Testis (tissue), 3 donors: ENCODE data around the gene CAMK2B. TPM values are rescaled to one million over a fixed set of nuclear protein-coding genes. Genes with fewer than 3 reads are reported as not detected.

Experiments used
- DNase-seq: peaks from one replicate; pipeline ENCODE4 v3.0.0-alpha.2; 2019
- H3K27ac ChIP-seq, 2 donors: fragments of 200-600 bp; sonication (generic); one replicate each; pipeline ENCODE4 v1.5.1; 2019
- H3K27me3 ChIP-seq: fragments of 200-600 bp; sonication (generic); one replicate; pipeline ENCODE4 v1.5.1; 2019
- H3K36me3 ChIP-seq: fragments of 200-600 bp; sonication (generic); one replicate; pipeline ENCODE4 v1.5.1; 2017; ENCODE audit warnings: low read depth; ENCODE audit errors: missing control alignments
- H3K4me1 ChIP-seq: fragments of 200-600 bp; sonication (generic); one replicate; pipeline ENCODE4 v1.5.1; 2019
- H3K4me3 ChIP-seq, 2 donors: fragments of 200-600 bp; sonication (generic); one replicate each; pipeline ENCODE4 v1.5.1; 2017 to 2019
- H3K9me3 ChIP-seq: fragments of 200-600 bp; sonication (generic); one replicate; pipeline ENCODE4 v1.5.1; 2017
- POLR2A ChIP-seq: fragments of 450-650 bp; IDR thresholded peaks from one replicate; pipeline ENCODE4 v1.6.1; 2017; ENCODE audit warnings: antibody characterized with exemption, mild to moderate bottlenecking, moderate library complexity
- WGBS, 2 donors: methylation state at CpG; one replicate each; pipeline ENCODE4 v1.1.5; 2018; 5-methylcytosine and 5-hydroxymethylcytosine counted together
- intact Hi-C: fragments of 100-400 bp; cut with DNase I; formaldehyde crosslinking; loops from one replicate; pipeline ENCODE4 v1.15.1; 2023; ENCODE audit warnings: low total_unique reads
- polyA plus RNA-seq: library from polyadenylated mRNA; stranded (reverse); fragments of 350-450 nt; fragmentation: Illumina TruSeq; extraction: RNeasy Lipid Tissue Mini Kit (QIAGEN cat#74804); gene quantifications from one replicate; pipeline ENCODE4 v1.2.3, GENCODE V29; 2014; ENCODE audit warnings: low read depth, low replicate concordance; ENCODE audit not compliant: insufficient read depth
- total RNA-seq, 2 donors: library from RNA; depleted of rRNA; stranded (reverse); fragments of >200 nt; gene quantifications; one replicate each; pipeline ENCODE4 v1.2.3, GENCODE V29; 2016
- TF ChIP-seq, protein P1 (sequence below), 3 experiments: fragments of 450-650 bp in 2 of 3; fragments of 200-600 bp in 1 of 3; sonication (generic) in 1 of 3; IDR thresholded peaks; one replicate each; pipeline ENCODE4 v1.5.1; 2016 to 2019; ENCODE audit warnings: antibody characterized with exemption in 3 of 3, mild to moderate bottlenecking in 2 of 3, moderate library complexity in 1 of 3

Gene CAMK2B
- total and polyA plus RNA-seq, 3 donors from 2014 or later: 4.0 to 12.5 (median 12.1) TPM

DNA sequence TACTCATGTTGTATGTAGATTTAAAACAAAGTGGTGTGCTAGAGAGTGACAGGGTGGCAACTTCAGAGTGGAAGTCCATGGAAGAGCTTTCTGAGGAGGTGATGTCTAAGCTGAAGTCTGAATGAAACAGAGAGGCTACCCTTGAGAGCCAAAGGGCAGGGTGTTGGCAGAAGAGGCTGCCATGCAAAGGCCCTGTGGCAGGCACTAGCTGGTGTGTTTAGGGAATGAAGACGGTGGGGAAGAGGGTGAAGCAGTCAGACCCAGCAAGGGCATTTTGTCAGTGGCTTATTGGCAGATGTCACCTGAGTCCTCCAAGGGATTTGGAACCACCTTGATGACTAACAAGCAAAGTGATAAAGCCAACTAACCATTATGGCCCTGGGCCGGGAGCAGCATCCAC is 3.7 kb upstream of the CAMK2B start:
- Histone ChIP-seq H3K36me3 (no peaks in the 10 kb centered on the region), H3K27me3 (no peaks in the 10 kb centered on the region), H3K4me1 (no peaks in the 10 kb centered on the region), H3K4me3 (no peak overlapping the region), H3K9me3 (no peaks in the 10 kb centered on the region), H3K27ac (no peak overlapping the region)
- no peak for DNase-seq
- TF ChIP-seq POLR2A: no peak
- intact Hi-C loops: no loop called here
- 70 to 100% methylated on average over 1 to 2 of the region's 2 CpGs for WGBS, 2 donors

DNA sequence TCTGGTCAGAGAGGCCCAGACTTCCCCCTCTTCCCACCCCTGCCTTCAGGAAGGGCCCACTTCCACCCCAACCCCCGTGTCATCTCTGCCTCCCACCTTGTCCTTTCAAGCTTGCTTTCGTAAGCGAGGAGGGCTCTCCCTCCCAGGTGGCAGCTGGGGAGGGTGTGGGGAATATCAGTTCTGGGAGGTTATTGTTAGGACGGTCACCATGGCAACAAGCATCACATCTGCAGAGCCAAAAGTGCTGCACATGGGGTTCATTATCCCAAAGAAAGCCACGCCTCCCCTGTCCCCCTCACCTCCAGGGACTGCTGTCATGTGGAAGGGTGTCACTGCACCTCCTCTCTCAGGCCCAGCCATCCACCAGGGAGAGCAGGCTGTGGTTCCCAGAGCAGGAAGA is 2.6 kb upstream of the CAMK2B start:
- intact Hi-C loops: no loop called here

DNA sequence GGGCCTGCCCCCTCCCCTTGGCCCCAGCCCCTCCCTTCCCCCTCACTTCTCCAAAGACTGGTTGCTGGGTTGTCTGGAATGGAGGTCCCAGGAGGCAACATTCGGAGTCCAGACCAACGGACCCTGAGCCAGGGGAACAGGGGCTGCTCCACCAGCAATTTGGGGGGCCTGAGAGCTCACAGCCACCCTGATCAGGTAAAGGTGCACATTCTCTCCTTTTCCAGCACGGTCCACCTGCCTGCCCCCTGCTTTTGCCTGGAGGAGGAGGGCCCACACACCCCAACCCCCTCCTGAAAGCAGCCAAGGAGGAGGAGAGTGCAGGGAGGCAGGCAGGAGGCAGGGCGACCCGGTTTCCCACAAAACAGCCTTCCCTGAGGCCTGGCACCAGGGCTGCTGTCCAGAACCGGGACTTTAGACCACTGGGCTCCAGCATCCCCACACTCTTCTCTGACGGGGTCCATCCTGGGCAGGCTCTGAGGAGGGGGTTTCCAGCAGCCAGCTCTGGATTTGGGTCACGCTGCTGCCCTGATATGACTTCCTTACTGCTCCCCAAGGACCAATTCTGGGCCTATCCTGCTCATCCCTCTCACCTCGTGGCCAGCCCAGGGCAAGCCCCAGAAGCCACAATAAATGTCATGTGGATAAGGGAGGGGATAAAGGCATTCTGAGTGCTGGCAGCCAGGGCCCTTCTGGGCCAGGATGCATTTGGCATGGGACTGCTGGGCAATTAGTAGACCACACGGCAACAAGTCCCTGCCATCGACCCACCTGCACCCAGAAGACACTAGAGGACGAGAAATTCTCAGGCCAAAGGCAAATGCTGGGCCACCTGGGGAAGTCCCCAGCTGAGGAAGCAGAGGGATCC is 1.1 kb upstream of the CAMK2B start:
- no peaks in the 10 kb centered on the region for H3K36me3 ChIP-seq
- no peak for DNase-seq
- H3K27ac ChIP-seq: no peak overlapping the region
- H3K27me3 ChIP-seq: no peaks in the 10 kb centered on the region
- H3K9me3 ChIP-seq: no peaks in the 10 kb centered on the region
- WGBS, 2 donors: 40 to 56% methylated on average over 8 to 12 of the region's 12 CpGs
- H3K4me3 ChIP-seq: no peak overlapping the region
- no peaks in the 10 kb centered on the region for H3K4me1 ChIP-seq
- intact Hi-C loops: no loop called here
- no peak for TF ChIP-seq POLR2A
- TF ChIP-seq, protein P1, sequence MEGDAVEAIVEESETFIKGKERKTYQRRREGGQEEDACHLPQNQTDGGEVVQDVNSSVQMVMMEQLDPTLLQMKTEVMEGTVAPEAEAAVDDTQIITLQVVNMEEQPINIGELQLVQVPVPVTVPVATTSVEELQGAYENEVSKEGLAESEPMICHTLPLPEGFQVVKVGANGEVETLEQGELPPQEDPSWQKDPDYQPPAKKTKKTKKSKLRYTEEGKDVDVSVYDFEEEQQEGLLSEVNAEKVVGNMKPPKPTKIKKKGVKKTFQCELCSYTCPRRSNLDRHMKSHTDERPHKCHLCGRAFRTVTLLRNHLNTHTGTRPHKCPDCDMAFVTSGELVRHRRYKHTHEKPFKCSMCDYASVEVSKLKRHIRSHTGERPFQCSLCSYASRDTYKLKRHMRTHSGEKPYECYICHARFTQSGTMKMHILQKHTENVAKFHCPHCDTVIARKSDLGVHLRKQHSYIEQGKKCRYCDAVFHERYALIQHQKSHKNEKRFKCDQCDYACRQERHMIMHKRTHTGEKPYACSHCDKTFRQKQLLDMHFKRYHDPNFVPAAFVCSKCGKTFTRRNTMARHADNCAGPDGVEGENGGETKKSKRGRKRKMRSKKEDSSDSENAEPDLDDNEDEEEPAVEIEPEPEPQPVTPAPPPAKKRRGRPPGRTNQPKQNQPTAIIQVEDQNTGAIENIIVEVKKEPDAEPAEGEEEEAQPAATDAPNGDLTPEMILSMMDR (IDR thresholded peaks at IDR 0.05): no peak

More for the DNA sequence above, 2.6 kb upstream of the CAMK2B start:
- H3K4me3 ChIP-seq: no peak overlapping the region
- H3K4me1 ChIP-seq: no peaks in the 10 kb centered on the region
- H3K9me3 ChIP-seq: no peaks in the 10 kb centered on the region
- H3K27ac ChIP-seq: no peak overlapping the region
- H3K36me3 ChIP-seq: no peaks in the 10 kb centered on the region
- TF ChIP-seq, protein P1 (IDR thresholded peaks at IDR 0.05): no peak
- no peak for TF ChIP-seq POLR2A
- 87 to 90% methylated on average over 5 of the region's 5 CpGs for WGBS, 2 donors
- no peak for DNase-seq
- H3K27me3 ChIP-seq: no peaks in the 10 kb centered on the region

DNA sequence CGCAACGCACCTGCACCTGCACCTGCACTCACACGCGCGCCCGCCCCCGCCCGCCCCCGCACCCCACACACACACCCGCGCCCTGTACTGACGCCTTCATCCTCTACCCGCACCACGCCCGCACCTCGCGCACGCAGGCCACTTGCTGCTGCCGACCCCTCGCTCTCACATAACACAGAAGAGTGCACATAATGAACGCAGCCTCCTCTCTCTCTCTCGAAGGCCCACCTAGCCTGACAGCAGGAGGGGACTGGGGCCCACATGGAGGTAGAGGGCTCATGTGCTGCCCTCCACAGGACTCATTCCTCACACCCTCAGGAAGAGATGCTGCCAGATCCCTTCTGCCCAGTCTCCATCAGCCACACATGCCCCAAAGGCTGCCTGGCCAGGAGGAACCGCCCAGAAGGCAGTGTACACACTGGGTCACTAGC is 432 bp upstream of the CAMK2B start:
- H3K36me3 ChIP-seq: no peaks in the 10 kb centered on the region
- no peaks in the 10 kb centered on the region for H3K27me3 ChIP-seq
- H3K9me3 ChIP-seq: no peaks in the 10 kb centered on the region
- H3K4me1 ChIP-seq: no peaks in the 10 kb centered on the region
- no peak overlapping the region for H3K4me3 ChIP-seq
- WGBS, 2 donors: 0 to 2% methylated on average over 14 to 20 of the region's 23 CpGs
- no peak for DNase-seq
- no peak overlapping the region for H3K27ac ChIP-seq
- intact Hi-C loops: no loop called here
- TF ChIP-seq, protein P1 (IDR thresholded peaks at IDR 0.05): no peak
- no peak for TF ChIP-seq POLR2A

DNA sequence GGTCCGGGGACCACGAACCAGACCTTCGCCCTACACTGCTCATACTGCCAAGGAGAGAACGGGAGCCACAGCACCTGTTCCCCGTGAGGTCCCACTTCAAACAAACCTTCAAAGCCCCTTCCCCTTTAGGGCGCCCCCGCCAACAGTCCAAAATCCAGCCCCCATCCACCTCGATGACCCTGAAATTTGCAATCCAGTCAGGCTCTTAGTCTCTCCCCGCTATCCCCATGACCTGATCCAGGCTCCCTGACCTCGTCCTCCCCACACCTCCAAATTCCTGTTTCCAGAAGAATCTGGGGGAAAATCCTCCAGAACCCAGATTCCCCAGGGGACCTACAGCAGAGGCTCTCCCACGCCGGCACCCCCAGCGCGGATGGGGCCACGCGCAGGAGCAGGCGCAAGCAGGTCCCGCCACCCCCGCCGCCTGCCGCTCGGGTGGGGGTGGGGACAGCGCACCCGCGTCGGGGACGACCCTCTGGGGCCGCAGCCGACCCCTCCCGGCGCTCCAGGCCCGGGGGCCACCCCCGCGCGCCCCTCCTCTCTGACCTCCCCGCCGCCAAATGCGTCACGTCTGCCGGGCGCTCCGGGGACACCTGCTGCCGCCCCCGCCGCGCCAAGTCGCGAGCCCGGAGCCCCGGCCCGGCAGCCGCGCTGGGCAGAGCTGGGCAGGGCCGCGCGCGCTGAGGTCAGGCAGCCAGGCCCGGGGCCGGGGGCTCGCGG is 753 bp downstream of the CAMK2B start:
- H3K27me3 ChIP-seq: no peaks in the 10 kb centered on the region
- no peaks in the 10 kb centered on the region for H3K36me3 ChIP-seq
- no peaks in the 10 kb centered on the region for H3K4me1 ChIP-seq
- DNase-seq: no peak
- TF ChIP-seq, protein P1 (IDR thresholded peaks at IDR 0.05): no peak
- TF ChIP-seq POLR2A: no peak
- H3K4me3 ChIP-seq: no peak overlapping the region
- no peaks in the 10 kb centered on the region for H3K9me3 ChIP-seq
- intact Hi-C loops: no loop called here
- 9 to 17% methylated on average over 10 to 21 of the region's 61 CpGs for WGBS, 2 donors
- no peak overlapping the region for H3K27ac ChIP-seq
